H1 (cell line): Measurements from ENCODE around the gene TFAP2A. TPM values are rescaled to one million over a fixed set of nuclear protein-coding genes. Genes with fewer than 3 reads are reported as not detected.
A peak's percentile ranks its signal among the peaks of the same experiment; 100 is the strongest.

Experiments used
- ASH2L ChIP-seq: fragments of 200-600, 300-600 bp; sonication (generic); IDR thresholded peaks from one replicate; pipeline ENCODE4 v1.7.1; 2017; ENCODE audit warnings: low read length
- BRCA1 ChIP-seq: IDR thresholded peaks from 2 replicates; pipeline ENCODE4 v1.6.1; 2012; ENCODE audit warnings: low read depth, low read length, improper control_type of control experiment
- CHD1 ChIP-seq: IDR thresholded peaks from 2 replicates; pipeline ENCODE4 v1.6.1; 2012; ENCODE audit warnings: low read depth, low read length, improper control_type of control experiment
- CHD2 ChIP-seq: IDR thresholded peaks from 2 replicates; pipeline ENCODE4 v1.6.1; 2012; ENCODE audit warnings: low read length, improper control_type of control experiment
- EZH2 ChIP-seq: fragments of 200-600 bp; sonication (generic); IDR thresholded peaks from 2 replicates; pipeline ENCODE4 v1.7.1; 2012; ENCODE audit warnings: low read depth, mild to moderate bottlenecking, moderate library complexity, low read length, inconsistent platforms; ENCODE audit not compliant: severe bottlenecking
- POLR2A ChIP-seq, 2 experiments: IDR thresholded peaks; 1 replicate in 1 of 2; 2 replicates in 1 of 2; pipeline ENCODE4 v1.6.1; 2011; ENCODE audit warnings: low read depth in 2 of 2, low read length in 2 of 2, mild to moderate bottlenecking in 2 of 2; ENCODE audit errors: control extremely low read depth in 1 of 2
- RXRA ChIP-seq: IDR thresholded peaks from 2 replicates; pipeline ENCODE4 v1.6.1; 2011; ENCODE audit warnings: low read depth, mild to moderate bottlenecking, low read length, moderate library complexity; ENCODE audit not compliant: insufficient read depth
- SUZ12 ChIP-seq: fragments of 200-600 bp; sonication (generic); IDR thresholded peaks from 2 replicates; pipeline ENCODE4 v1.6.1; 2012; ENCODE audit warnings: mild to moderate bottlenecking, inconsistent platforms, low read length, moderate library complexity, mixed read lengths
- TBP ChIP-seq: IDR thresholded peaks from 2 replicates; pipeline ENCODE4 v1.6.1; 2011; ENCODE audit warnings: low read depth, low read length, improper control_type of control experiment
- TCF12 ChIP-seq: IDR thresholded peaks from 2 replicates; pipeline ENCODE4 v1.6.1; 2011; ENCODE audit warnings: low read depth, mild to moderate bottlenecking, low read length
- TEAD4 ChIP-seq: IDR thresholded peaks from 2 replicates; pipeline ENCODE4 v1.6.1; 2012; ENCODE audit warnings: low read depth, low read length, inconsistent platforms, mixed read lengths
- polyA plus RNA-seq, 7 experiments: library from polyadenylated mRNA; depleted of rRNA in 3 of 7; stranded (reverse) in 5 of 7; unstranded in 2 of 7; fragments of >200 nt in 5 of 7; fragments of 200-250 nt in 2 of 7; gene quantifications; 1 replicate in 5 of 7; 2 replicates in 1 of 7; 4 replicates in 1 of 7; pipeline versions ENCODE4 v1.2.1 to v1.2.3, GENCODE V29; 2011 to 2013; ENCODE audit warnings: missing spikeins in 2 of 7, mixed read lengths in 2 of 7
- total RNA-seq: library from RNA; stranded (reverse); fragmentation: NEBNext Ultra II Directional; extraction: Animal tissue kit (Norgen Biotek cat#: 25700); gene quantifications from 2 replicates; pipeline ENCODE4 v1.2.1, GENCODE V29; 2021
- TF ChIP-seq, protein P1 (sequence below): fragments of 300-600 bp; sonication (generic); IDR thresholded peaks from 2 replicates; pipeline ENCODE4 v1.7.1; 2012; ENCODE audit warnings: low read length, moderate library complexity, mild to moderate bottlenecking, inconsistent platforms; ENCODE audit not compliant: insufficient replicate concordance
- TF ChIP-seq, protein P2 (sequence below): IDR thresholded peaks from 2 replicates; pipeline ENCODE4 v1.6.1; 2012; ENCODE audit warnings: inconsistent platforms

The TFAP2A gene
- total and polyA plus RNA-seq, 2 of the 8 experiments (the other 6 are each of a cell fraction or from before 2014, with no cell fraction given) = 0.23 TPM; not detected in 1

DNA sequence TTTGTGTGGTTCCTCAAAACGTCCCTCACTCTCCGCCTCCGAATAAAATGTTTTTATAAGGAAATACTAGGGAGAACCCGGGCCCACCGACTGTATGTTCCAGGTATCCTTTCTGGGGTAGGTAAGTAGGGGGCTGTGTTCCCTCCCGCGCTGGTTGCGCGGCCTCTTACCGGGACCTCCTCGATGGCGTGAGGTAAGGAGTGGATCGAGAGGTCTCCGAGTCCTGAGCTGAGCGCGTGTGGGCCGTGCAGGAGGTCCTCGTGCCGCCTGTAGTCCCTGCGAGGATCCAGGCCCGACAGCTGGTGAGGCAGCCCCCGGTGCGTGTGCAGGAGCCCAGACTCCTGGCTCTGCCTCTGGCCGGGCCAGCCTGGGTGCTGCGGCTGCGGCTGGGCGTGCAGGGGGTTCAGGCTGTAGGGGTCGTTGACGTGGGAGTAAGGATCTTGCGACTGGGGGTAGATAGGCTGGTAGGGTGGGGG, 5.1 kb downstream of the TFAP2A start (continued):
- TF ChIP-seq, protein P1, sequence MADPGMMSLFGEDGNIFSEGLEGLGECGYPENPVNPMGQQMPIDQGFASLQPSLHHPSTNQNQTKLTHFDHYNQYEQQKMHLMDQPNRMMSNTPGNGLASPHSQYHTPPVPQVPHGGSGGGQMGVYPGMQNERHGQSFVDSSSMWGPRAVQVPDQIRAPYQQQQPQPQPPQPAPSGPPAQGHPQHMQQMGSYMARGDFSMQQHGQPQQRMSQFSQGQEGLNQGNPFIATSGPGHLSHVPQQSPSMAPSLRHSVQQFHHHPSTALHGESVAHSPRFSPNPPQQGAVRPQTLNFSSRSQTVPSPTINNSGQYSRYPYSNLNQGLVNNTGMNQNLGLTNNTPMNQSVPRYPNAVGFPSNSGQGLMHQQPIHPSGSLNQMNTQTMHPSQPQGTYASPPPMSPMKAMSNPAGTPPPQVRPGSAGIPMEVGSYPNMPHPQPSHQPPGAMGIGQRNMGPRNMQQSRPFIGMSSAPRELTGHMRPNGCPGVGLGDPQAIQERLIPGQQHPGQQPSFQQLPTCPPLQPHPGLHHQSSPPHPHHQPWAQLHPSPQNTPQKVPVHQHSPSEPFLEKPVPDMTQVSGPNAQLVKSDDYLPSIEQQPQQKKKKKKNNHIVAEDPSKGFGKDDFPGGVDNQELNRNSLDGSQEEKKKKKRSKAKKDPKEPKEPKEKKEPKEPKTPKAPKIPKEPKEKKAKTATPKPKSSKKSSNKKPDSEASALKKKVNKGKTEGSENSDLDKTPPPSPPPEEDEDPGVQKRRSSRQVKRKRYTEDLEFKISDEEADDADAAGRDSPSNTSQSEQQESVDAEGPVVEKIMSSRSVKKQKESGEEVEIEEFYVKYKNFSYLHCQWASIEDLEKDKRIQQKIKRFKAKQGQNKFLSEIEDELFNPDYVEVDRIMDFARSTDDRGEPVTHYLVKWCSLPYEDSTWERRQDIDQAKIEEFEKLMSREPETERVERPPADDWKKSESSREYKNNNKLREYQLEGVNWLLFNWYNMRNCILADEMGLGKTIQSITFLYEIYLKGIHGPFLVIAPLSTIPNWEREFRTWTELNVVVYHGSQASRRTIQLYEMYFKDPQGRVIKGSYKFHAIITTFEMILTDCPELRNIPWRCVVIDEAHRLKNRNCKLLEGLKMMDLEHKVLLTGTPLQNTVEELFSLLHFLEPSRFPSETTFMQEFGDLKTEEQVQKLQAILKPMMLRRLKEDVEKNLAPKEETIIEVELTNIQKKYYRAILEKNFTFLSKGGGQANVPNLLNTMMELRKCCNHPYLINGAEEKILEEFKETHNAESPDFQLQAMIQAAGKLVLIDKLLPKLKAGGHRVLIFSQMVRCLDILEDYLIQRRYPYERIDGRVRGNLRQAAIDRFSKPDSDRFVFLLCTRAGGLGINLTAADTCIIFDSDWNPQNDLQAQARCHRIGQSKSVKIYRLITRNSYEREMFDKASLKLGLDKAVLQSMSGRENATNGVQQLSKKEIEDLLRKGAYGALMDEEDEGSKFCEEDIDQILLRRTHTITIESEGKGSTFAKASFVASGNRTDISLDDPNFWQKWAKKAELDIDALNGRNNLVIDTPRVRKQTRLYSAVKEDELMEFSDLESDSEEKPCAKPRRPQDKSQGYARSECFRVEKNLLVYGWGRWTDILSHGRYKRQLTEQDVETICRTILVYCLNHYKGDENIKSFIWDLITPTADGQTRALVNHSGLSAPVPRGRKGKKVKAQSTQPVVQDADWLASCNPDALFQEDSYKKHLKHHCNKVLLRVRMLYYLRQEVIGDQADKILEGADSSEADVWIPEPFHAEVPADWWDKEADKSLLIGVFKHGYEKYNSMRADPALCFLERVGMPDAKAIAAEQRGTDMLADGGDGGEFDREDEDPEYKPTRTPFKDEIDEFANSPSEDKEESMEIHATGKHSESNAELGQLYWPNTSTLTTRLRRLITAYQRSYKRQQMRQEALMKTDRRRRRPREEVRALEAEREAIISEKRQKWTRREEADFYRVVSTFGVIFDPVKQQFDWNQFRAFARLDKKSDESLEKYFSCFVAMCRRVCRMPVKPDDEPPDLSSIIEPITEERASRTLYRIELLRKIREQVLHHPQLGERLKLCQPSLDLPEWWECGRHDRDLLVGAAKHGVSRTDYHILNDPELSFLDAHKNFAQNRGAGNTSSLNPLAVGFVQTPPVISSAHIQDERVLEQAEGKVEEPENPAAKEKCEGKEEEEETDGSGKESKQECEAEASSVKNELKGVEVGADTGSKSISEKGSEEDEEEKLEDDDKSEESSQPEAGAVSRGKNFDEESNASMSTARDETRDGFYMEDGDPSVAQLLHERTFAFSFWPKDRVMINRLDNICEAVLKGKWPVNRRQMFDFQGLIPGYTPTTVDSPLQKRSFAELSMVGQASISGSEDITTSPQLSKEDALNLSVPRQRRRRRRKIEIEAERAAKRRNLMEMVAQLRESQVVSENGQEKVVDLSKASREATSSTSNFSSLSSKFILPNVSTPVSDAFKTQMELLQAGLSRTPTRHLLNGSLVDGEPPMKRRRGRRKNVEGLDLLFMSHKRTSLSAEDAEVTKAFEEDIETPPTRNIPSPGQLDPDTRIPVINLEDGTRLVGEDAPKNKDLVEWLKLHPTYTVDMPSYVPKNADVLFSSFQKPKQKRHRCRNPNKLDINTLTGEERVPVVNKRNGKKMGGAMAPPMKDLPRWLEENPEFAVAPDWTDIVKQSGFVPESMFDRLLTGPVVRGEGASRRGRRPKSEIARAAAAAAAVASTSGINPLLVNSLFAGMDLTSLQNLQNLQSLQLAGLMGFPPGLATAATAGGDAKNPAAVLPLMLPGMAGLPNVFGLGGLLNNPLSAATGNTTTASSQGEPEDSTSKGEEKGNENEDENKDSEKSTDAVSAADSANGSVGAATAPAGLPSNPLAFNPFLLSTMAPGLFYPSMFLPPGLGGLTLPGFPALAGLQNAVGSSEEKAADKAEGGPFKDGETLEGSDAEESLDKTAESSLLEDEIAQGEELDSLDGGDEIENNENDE = no peak
- TF ChIP-seq RXRA = no peak
- TF ChIP-seq TBP = no peak
- TF ChIP-seq, protein P2, sequence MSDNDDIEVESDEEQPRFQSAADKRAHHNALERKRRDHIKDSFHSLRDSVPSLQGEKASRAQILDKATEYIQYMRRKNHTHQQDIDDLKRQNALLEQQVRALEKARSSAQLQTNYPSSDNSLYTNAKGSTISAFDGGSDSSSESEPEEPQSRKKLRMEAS = peak; percentile 41; the same call in 1 of the 2 replicates
- no peak for TF ChIP-seq TCF12
- TF ChIP-seq BRCA1 = no peak
- no peak for TF ChIP-seq POLR2A (IDR thresholded peaks at IDR 0.05; ENCODE audit: control extremely low read depth in 1 of 2, low read depth in 2 of 2, low read length in 2 of 2)
- no peak for TF ChIP-seq CHD1
- TF ChIP-seq SUZ12 = peak; percentile 100; the same call in 1 of the 2 replicates
- TF ChIP-seq TEAD4 = no peak
- TF ChIP-seq CHD2 = no peak
- TF ChIP-seq EZH2 = peak; percentile 100
- peak; percentile 27 for TF ChIP-seq ASH2L
